Mesodermal cell (in vitro differentiated cells): ENCODE data around the gene PRRT2.

ENCODE experiments used
- H3K27ac ChIP-seq: 2 replicates; pipeline ENCODE4 v1.7.0; 2013; ENCODE audit warnings: mild to moderate bottlenecking, low read depth, low read length, moderate library complexity; ENCODE audit not compliant: severe bottlenecking
- H3K36me3 ChIP-seq: 2 replicates; pipeline ENCODE4 v1.7.1; 2013; ENCODE audit warnings: mild to moderate bottlenecking, low read length, moderate library complexity; ENCODE audit not compliant: control insufficient read depth, insufficient read depth
- H3K4me1 ChIP-seq: one replicate; pipeline ENCODE4 v1.7.1; 2013; ENCODE audit warnings: mild to moderate bottlenecking, low read length; ENCODE audit not compliant: insufficient read depth, control insufficient read depth, poor library complexity, severe bottlenecking
- H3K4me3 ChIP-seq: 2 replicates; pipeline ENCODE4 v1.7.0; 2013; ENCODE audit warnings: low read length, control low read depth, mild to moderate bottlenecking; ENCODE audit not compliant: insufficient read depth, poor library complexity, severe bottlenecking; ENCODE audit errors: extremely low read depth
- H3K9me3 ChIP-seq: 2 replicates; pipeline ENCODE4 v1.7.1; 2013; ENCODE audit warnings: mild to moderate bottlenecking, low read length, moderate library complexity; ENCODE audit not compliant: control insufficient read depth
- WGBS, 2 experiments: methylation state at CpG; one replicate each; pipeline ENCODE4 v1.1.5; 2013; ENCODE audit warnings: missing lambda C conversion rate in 2 of 2; ENCODE audit not compliant: insufficient coverage in 2 of 2; 5-methylcytosine and 5-hydroxymethylcytosine counted together

PRRT2 gene

GRCh38 chr16:29854520-29855100 is 42.6 kb downstream of the PRRT2 start:
- Histone ChIP-seq H3K4me3 (no peak overlapping the region), H3K36me3 (peaks cover 16% of the 10 kb centered on the region), H3K9me3 (no peaks in the 10 kb centered on the region), H3K27ac (no peak overlapping the region), H3K4me1 (peaks cover 4% of the 10 kb centered on the region)
- WGBS, 2 experiments: 83 to 95% methylated on average over 3 to 5 of the region's 5 CpGs

- 92 to 95% methylated on average over 6 to 7 of the region's 7 CpGs for WGBS, 2 experiments
These were observed 45.3 kb downstream of the PRRT2 start for GRCh38 chr16:29857133-29857760.

GRCh38 chr16:29858149-29858849 is 46.3 kb downstream of the PRRT2 start:
- Histone ChIP-seq H3K36me3 (peaks cover 32% of the 10 kb centered on the region), H3K9me3 (no peaks in the 10 kb centered on the region), H3K4me3 (no peak overlapping the region), H3K27ac (no peak overlapping the region), H3K4me1 (peaks cover 5% of the 10 kb centered on the region)
- WGBS, 2 experiments: 96 to 98% methylated on average over 8 of the region's 10 CpGs

More at GRCh38 chr16:29857133-29857760, 45.3 kb downstream of the PRRT2 start:
- H3K27ac ChIP-seq: no peak overlapping the region
- no peak overlapping the region for H3K4me3 ChIP-seq
- H3K9me3 ChIP-seq: no peaks in the 10 kb centered on the region
- peaks cover 32% of the 10 kb centered on the region for H3K36me3 ChIP-seq
- peaks cover 3% of the 10 kb centered on the region for H3K4me1 ChIP-seq

GRCh38 chr16:29858974-29859373 is 47.0 kb downstream of the PRRT2 start:
- peaks cover 5% of the 10 kb centered on the region for H3K4me1 ChIP-seq
- H3K27ac ChIP-seq: no peak overlapping the region
- peaks cover 32% of the 10 kb centered on the region for H3K36me3 ChIP-seq
- WGBS, 2 experiments: 93 to 98% methylated on average over 18 of the region's 19 CpGs
- no peak overlapping the region for H3K4me3 ChIP-seq
- no peaks in the 10 kb centered on the region for H3K9me3 ChIP-seq

GRCh38 chr16:29860218-29860617 is 48.2 kb downstream of the PRRT2 start:
- Histone ChIP-seq H3K9me3 (no peaks in the 10 kb centered on the region), H3K27ac (no peak overlapping the region), H3K36me3 (peaks cover 32% of the 10 kb centered on the region), H3K4me3 (no peak overlapping the region), H3K4me1 (peaks cover 5% of the 10 kb centered on the region)
- WGBS, 2 experiments: 90 to 94% methylated on average over 4 to 9 of the region's 9 CpGs

- Histone ChIP-seq H3K36me3 (peaks cover 32% of the 10 kb centered on the region), H3K4me1 (peaks cover 5% of the 10 kb centered on the region), H3K4me3 (peak overlapping the region; percentile 86), H3K27ac (peak overlapping the region; percentile 100), H3K9me3 (no peaks in the 10 kb centered on the region)
- WGBS, 2 experiments: 1% methylated on average over 26 of the region's 27 CpGs
These were observed 50.4 kb downstream of the PRRT2 start for GRCh38 chr16:29862383-29862883.

GRCh38 chr16:29862884-29863668 is 51.1 kb downstream of the PRRT2 start, which contains the start of gene CDIPT:
Gene CDIPT (minus strand): TSS chr16:29863226. CDS start chr16:29862857, 369 bp downstream.
- H3K4me3 ChIP-seq: peak within 1 kb of the TSS; percentile 86
- H3K4me1 ChIP-seq: peaks cover 5% of the 10 kb centered on the region
- WGBS, 2 experiments: 0% methylated on average over 34 to 42 of the region's 57 CpGs
- peak within 1 kb of the TSS; percentile 100 for H3K27ac ChIP-seq
- no peaks in the 10 kb centered on the region for H3K9me3 ChIP-seq
- H3K36me3 ChIP-seq: peaks cover 31% of the 10 kb centered on the region

GRCh38 chr16:29863669-29863984 is 51.6 kb downstream of the PRRT2 start:
- 47 to 71% methylated on average over 10 to 12 of the region's 16 CpGs for WGBS, 2 experiments
- Histone ChIP-seq H3K27ac (peak overlapping the region; percentile 100), H3K4me3 (peak overlapping the region; percentile 8)

GRCh38 chr16:29864205-29864604 is 52.2 kb downstream of the PRRT2 start:
- WGBS, 2 experiments: 80 to 90% methylated on average over 9 of the region's 9 CpGs
- no peaks in the 10 kb centered on the region for H3K9me3 ChIP-seq
- no peak overlapping the region for H3K4me3 ChIP-seq
- H3K4me1 ChIP-seq: peaks cover 5% of the 10 kb centered on the region
- peaks cover 20% of the 10 kb centered on the region for H3K36me3 ChIP-seq
- no peak overlapping the region for H3K27ac ChIP-seq

More at GRCh38 chr16:29863669-29863984, 51.6 kb downstream of the PRRT2 start:
- H3K9me3 ChIP-seq: no peaks in the 10 kb centered on the region
- H3K4me1 ChIP-seq: peaks cover 5% of the 10 kb centered on the region
- peaks cover 26% of the 10 kb centered on the region for H3K36me3 ChIP-seq
